ENCODE results near the gene YTHDC2.
A peak's percentile ranks its signal among the peaks of the same experiment; 100 is the strongest.
"Not testable (repeated sequence)": the region's sequence is repeated elsewhere in the genome, so short reads cannot be mapped to it uniquely, and the experiment has no call there.

YTHDC2 gene

DNA sequence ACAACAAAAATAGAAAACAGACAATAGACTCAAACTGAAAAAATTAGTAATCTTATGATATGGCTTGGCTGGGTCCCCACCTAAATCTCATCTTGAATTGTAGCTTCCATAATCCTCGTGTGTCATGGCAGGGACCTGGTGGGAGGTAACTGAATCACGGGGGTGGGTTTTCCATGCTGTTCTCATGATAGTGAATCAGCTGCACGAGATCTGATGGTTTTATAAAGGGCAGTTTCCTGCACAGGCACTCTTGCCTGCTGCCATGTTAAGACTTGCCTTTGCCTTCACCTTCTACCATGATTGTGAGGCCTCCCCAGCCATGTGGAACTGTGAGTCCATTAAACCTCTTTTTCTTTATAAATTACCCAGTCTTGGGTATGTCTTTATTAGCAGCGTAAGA, 89.8 kb downstream of the YTHDC2 start:
- DNase-seq (ENCODE audit: low read depth in 2 of 2) = not testable (repeated sequence)

DNA sequence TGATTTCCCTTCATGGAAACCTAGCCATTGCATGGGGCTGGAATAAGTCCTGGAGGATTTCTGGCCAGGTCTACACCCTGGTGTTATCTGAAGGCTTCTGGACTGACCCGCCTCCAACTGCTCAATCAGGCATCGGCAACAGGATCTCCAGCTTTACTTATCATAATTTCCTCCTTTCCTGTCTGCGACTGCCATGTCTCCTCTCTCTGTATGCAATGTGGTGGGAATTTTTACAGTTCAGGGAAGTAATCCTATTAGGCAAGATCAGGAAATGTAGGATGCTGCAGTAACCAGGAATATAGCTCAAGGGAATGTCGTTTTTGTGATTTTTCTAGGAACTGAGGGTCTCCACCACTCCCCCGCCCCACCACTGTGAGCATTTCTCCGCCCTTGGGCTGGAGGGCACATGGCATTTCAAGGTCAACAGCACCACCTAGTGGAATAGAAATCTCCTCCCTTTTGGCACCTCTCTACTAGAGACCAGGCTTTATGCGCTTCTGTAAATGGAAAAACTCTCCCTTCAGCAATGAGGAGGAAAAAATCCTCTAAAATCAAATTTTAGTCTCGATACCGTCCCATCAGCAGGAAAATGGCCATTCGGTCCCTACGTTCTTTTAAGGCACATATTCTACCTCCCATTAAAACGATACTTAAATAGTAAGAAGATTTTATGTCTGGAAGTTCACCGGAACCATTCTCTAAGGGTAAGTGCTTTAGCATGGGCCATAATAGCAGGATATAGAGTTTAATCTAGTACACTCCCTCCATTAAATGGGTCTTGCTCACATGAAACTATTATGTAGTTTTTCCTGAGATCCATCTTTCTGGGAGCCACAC, 93.0 kb downstream of the YTHDC2 start:
- DNase-seq (ENCODE audit: low read depth in 2 of 2) = peak in 1 of 2 experiments; percentile 4

DNA sequence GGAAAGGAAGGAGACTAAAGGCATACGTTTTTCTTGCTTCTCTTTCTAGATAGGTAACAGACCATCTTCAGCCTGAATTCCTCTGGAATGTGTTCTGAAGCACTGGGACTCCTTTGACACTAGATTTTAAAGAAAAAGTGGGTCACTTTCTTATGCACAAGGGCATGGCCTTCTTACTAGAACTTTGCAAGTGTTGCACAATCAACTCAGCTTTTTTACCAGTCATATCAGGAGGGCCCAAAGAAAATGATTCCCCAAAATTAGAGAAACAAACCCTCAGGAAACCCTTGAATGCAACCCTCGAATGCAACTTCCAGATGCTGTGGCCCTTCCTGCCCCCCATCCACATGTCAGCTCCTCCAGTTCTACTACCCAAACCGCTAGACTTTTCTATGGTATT, 93.9 kb downstream of the YTHDC2 start:
- no peak for DNase-seq (ENCODE audit: low read depth in 2 of 2)

DNA sequence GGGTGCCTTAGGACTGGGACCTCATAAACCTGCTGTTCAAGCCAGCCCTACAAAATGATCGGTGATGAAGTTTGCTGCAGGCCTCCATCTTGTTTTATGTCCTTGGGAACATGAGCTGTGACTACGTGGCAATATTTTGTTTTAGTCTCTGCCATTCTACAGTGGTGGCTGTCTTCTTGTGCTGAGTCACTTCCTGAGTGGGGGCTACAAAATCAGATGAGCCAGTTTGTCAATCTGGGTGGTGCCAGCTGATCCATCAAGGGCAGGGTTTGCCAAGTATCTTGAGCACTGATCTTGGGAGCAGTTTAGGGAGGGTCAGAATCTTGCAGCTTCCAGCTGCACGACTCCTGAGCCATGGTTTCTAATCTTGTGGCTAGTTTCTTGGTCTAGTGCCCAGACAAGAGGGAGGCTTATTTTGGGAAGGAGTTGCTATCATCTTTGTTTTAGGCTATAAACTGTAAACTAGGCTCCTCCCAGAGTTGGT, 94.7 kb downstream of the YTHDC2 start:
- no peak for DNase-seq (ENCODE audit: low read depth in 2 of 2)

DNA sequence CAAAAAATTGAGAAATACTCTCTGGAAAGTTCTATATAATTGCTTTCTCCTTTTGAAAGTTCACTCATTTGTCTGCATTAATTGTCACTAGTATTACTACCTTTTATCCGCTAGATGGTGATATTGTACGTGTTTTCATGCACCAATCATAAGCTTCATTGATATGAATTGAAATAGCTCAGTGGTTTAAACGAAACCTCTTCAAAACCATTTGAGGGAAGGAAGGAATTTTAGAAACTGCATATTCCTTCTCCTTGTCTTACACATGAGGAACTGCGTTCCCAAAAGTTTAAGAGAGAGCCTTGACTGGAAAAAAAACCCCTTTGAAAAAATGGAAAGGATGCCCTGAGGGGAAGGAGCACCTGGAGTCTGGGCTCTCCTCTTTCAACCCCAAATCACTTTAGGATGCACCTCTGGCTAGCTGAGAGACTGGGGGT, 98.6 kb downstream of the YTHDC2 start:
- DNase-seq (ENCODE audit: low read depth in 2 of 2) = no peak

DNA sequence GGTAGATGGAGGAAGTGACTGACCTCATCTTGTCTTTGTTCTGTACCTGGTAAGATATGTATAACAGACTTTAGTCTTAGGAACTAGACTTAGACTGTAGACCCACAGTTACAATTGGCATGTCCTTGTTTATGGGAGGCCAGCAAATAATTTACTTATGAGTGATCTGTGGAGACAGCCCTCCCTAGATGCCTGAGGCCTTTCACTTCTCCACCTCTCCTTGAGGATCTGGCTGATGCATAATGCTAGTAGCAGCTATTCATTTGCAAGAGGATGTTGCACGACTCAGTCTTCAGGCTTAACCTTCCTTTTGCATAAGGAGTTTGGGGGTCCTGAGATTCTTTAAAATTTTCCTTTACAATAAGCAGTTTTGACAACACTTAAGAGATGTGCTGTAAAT, 100.7 kb downstream of the YTHDC2 start:
- DNase-seq (ENCODE audit: low read depth in 2 of 2) = no peak

DNA sequence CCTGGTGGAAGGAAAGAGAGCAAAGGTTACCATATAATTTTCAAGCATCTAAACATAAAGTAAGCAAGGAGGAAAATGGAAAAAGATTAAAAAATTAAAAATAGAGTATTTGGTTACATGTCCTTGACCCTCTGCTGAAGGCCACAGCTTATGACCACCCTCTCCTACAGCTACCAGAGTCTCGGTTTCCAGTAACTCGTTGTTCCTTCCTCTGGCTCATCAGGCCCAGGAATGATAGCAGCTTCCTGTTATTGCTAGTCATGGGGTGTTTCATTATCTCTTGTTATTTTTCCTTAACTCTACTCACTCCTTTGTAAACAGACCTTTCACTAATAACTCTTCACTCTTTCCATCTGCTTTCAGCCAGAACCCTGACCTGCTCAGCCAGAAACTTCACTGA, 102.2 kb downstream of the YTHDC2 start:
- no peak for DNase-seq (ENCODE audit: low read depth in 2 of 2)

DNA sequence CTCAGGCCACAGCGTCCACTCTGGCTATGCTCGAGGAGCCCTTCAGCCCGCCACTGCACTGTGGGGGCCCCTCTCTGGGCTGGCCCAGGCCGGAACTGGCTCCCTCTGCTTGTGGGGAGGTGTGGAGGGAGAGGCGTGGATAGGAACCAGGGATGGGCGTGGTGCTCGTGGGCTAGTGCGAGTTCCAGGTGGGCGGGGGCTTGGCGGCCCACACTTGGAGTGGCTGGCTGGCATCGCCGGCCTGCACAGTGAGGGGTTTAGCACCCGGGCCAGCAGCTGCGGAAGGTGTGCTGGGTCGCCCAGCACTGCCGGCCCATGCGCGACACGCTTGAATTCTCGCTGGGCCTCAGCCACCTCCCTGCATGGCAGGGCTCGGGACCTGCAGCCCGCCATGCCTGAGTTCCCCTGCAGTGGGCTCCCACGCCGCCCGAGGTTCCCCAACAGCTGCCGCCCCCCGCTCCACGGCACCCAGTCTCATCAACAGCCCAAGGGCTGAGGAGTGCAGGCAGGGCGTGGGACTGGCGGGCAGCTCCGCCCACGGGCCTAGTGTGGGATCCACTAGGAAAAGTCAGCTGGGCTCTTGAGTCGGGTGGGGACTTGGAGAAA, 103.8 kb downstream of the YTHDC2 start:
- no peak for DNase-seq (ENCODE audit: low read depth in 2 of 2)

DNA sequence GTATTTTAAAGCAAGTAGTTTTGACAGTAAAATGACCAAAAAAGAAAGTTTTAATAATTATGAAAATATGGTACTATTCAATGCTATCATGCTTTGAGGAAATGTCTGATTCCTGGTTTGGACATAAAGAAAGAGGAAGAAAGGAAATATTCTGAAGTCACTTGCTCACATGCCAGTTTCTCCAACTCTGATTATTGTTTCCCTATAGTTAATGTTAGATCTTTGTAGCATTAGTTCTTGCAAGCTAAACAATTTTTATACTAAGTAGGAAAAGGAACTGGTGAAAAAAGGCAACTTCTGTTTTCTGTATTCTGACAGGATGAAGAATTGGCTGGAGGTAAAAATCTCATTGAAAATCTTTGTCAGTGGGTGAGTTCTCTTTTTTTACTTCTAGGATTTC, 119.5 kb downstream of the YTHDC2 start:
- DNase-seq (ENCODE audit: low read depth in 2 of 2) = no peak

DNA sequence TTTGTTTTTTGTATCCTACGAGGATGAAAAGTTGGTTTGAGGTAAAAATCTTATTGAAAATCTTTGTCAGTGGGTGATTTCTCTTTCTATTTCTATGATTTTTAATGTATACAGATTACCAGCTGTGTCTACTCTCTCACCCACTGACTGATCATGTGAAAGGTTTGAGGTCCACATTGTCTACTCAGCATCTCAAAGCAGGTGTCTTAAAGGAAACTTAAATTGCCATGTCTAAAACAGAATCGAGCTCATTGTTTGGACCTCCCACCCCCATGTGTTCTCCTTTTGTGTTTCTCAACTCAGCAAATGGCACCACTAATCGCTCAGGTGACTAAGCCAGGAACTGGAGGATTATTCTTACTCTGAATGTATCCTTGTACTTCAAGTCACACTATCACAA, 121.5 kb downstream of the YTHDC2 start:
- no peak for DNase-seq (ENCODE audit: low read depth in 2 of 2)

DNA sequence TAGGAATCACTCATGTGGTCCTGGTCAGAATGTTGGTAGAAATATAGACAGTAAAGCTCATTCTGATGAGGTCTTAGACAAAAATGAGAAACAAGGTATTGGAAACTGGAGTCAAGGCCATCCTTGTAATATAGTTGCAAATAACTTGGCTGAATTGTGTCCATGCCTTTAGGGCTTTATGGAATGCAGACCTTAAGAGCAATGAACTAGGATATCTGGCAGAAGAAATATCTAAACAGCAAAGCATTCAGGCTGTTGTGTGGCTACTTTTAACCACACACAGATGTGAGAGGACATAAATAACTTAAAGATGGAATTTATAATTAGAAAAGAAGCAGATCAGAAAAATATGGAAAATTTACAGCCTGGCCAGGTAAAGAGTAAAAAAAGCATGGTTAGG, 128.2 kb downstream of the YTHDC2 start:
- no peak for DNase-seq (ENCODE audit: low read depth in 2 of 2)

All from stimulated activated CD4-positive, alpha-beta T cell treated with anti-CD3 and anti-CD28 coated beads, Interleukin-12 subunit alpha, Interleukin-12 subunit beta, amount 100 ng/mL, for 24 hours (primary cell).